HG02970 (cell line): ENCODE measurements around the gene EPM2AIP1.
"Not testable (repeated sequence)": the region's sequence is repeated elsewhere in the genome, so short reads cannot be mapped to it uniquely, and the experiment has no call there.

ENCODE experiments used
- ATAC-seq: cut with Tn5 transposase; IDR thresholded peaks from one replicate; pipeline ENCODE4 v1.9.1; 2021; ENCODE audit warnings: mild to moderate bottlenecking, moderate library complexity, moderate number of reproducible peaks; ENCODE audit not compliant: unreplicated experiment, low FRiP score

Gene EPM2AIP1

DNA sequence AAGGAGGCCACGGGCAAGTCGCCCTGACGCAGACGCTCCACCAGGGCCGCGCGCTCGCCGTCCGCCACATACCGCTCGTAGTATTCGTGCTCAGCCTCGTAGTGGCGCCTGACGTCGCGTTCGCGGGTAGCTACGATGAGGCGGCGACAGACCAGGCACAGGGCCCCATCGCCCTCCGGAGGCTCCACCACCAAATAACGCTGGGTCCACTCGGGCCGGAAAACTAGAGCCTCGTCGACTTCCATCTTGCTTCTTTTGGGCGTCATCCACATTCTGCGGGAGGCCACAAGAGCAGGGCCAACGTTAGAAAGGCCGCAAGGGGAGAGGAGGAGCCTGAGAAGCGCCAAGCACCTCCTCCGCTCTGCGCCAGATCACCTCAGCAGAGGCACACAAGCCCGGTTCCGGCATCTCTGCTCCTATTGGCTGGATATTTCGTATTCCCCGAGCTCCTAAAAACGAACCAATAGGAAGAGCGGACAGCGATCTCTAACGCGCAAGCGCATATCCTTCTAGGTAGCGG, at the start of gene EPM2AIP1:
Gene EPM2AIP1 (minus strand): TSS at position 326 of the 520 bp plus-strand sequence. CDS start 54 bp downstream, at position 272.
- peak; percentile 20 for ATAC-seq

DNA sequence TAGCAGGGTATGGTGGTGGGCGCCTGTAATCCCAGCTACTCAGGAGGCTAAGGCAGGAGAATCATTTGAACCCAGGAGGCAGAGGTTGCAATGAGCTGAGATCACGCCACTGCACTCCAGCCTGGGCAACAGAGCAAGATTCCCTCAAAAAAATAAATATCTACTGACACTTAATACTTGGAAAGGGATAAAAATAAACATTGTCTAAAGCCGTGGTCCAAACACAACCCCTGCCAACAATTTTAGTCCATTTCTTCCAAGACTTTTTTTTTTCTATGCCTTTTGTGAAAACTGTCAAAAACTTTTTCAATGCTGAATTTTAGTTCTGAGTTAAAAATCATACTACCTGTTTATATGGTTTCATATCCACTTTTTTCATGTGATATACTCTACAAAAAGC, 49.8 kb upstream of the EPM2AIP1 start:
- not testable (repeated sequence) for ATAC-seq

- no peak for ATAC-seq
Observed at GRCh38 chr3:37041546-37042195, 48.7 kb upstream of the EPM2AIP1 start.

GRCh38 chr3:37040231-37040630, 47.3 kb upstream of the EPM2AIP1 start:
- no peak for ATAC-seq

DNA sequence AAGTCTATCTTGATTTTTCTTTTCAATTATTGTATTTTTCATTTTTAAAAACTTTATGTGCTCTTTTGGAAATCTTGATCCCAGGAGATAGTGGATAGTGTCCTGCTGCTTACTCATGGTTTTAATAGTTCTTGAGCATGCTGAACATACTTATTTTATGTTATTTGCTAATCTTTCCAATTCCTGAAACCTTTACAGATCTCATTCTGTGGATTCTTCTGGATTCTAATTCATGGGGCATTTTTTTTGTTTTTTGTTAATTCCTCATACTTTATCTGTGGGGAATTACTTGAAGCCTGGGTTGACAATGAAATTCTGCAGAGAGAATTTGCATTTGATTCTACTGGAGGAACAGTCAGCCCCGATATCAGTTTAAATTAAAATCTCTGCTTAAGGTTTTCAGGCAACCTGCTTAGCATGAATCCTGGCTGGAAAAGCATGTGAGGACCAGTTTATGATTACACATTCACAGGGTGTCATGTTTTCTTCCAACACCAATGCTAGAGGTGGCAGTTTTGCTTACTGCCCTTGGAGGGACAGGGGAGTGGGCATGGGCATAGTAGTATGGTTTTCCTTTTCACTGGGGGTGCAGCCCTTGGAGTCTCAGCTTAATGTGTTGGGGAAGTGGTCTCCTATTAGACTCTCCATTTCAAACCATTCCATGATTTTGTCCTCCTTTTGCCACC, 46.4 kb upstream of the EPM2AIP1 start:
- ATAC-seq = no peak

DNA sequence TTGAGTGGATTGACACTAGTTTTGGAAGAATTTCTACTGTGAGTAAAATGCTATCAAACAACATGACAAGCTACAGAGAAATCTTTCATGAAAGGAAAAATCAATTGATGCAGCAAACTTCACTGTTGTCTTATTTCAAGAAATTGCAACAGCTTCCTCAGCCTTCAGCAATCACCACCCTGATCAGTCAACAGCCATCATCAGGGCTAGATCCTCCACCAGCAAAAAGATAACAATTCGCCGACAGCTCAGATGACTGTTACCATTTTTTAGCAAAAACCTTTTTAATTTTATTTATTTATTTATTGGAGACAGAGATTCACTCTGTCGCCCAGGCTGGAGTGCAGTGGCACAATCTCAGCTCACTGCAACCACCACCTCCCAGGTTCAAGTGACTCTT, 44.4 kb upstream of the EPM2AIP1 start:
- ATAC-seq = no peak

- ATAC-seq = no peak
Observed at GRCh38 chr3:37032961-37033360, 40.0 kb upstream of the EPM2AIP1 start.

DNA sequence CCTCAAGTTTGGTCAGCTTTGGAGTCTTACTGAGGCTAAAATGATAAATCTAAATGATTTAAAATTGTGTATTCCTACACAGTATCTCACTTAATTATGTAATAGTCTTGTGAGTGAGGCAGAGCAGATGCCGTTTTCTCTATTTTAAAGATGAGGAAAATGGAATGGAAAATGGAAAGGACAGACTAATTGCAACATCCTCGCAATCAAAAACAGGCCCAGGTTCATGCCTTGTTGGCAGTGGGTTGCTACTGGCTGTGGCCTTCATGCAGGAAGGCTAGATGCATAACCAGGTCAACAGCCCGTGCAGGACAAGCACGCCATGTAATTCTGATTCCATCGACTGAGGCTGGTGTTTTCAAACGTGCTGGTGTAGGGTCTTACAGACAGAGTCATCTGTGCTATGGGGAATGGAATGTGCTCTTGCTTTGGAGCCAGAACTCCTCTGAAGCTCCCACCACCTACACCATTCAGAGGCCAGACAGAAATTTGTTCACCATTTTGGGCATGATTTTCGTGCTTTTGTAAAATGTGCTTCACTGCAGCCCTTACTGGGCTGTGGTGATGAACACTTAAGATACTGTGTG, 38.3 kb upstream of the EPM2AIP1 start:
- ATAC-seq = no peak

DNA sequence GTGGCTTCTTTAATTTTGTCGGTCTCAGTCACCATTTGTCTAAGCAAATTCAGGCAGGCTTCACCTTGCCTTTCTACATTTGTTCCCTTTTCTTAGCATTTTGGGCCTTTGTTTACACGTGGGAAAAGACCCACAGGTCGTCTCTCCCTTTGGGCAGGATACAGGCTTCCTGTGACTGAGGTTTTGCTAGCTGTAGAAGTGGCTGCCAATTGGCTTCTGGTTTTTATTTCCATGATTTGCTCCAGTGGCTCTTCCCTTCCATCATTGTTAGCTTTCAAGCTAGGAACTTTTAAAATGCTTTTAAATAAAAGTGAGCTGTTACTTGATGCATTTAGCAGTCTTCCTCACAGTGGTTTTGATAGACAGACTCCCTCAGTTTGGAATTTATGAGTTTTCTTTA, 37.7 kb upstream of the EPM2AIP1 start:
- no peak for ATAC-seq

GRCh38 chr3:37029516-37030163, 36.7 kb upstream of the EPM2AIP1 start:
- ATAC-seq = no peak

DNA sequence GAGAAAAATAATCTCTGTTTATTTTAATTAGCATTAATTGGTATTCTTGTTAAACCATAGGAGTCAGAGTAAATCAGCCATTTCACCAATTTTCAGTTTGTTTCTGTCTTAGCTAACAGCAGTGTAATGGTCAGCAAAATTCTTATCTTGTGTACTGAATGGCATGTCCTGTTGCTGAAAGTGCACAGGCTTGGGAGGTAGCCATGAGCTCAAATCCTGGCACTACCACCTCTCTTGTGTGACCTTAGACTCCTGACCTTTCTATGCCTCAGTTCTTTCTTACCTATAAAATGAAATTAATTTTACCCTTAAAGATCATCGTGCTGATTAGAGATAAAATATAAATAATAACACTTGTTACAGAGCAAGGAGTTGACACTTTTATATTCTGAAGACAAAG, 36.2 kb upstream of the EPM2AIP1 start:
- no peak for ATAC-seq

- ATAC-seq = no peak
Observed at GRCh38 chr3:37028329-37028728, 35.4 kb upstream of the EPM2AIP1 start.

DNA sequence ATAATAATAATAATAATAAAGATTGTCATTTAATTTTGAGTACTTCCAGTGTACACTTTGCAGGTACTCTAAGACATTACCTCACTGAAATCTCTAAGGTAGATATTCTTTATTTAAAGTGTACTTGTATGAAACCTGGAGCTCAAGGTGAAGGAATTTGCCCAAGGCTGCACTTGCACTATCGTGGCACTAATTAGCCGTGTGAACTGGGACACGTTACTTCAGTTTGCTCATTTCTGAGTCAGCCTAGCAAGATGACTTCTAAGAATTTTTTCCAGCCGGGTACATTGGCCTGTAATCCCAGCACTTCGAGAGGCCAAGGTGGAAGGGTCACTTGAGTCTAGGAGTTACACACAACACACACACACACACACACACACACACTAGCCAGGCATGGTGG, 33.9 kb upstream of the EPM2AIP1 start:
- no peak for ATAC-seq

DNA sequence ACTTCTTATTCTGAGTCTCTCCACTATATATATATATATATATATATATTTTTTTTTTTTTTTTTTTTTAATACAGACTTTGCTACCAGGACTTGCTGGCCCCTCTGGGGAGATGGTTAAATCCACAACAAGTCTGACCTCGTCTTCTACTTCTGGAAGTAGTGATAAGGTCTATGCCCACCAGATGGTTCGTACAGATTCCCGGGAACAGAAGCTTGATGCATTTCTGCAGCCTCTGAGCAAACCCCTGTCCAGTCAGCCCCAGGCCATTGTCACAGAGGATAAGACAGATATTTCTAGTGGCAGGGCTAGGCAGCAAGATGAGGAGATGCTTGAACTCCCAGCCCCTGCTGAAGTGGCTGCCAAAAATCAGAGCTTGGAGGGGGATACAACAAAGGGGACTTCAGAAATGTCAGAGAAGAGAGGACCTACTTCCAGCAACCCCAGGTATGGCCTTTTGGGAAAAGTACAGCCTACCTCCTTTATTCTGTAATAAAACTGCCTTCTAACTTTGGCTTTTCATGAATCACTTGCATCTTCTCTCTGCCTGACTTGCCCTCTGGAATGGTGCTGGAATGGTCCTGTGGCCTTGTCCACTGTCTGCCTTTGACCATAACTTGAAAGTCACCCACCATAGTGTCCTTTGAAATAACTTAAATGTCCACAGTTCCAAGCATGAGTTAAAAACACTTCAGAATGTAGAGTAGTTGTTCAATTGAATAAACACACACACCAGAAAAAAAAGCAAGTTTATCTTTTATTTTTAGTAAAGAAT, 32.8 kb upstream of the EPM2AIP1 start:
- no peak for ATAC-seq

- ATAC-seq = no peak
Observed at GRCh38 chr3:37024820-37025405, 32.0 kb upstream of the EPM2AIP1 start.

- no peak for ATAC-seq
Observed at GRCh38 chr3:37024092-37024491, 31.2 kb upstream of the EPM2AIP1 start.

- ATAC-seq = no peak
Observed at GRCh38 chr3:37017683-37018082, 24.8 kb upstream of the EPM2AIP1 start.

DNA sequence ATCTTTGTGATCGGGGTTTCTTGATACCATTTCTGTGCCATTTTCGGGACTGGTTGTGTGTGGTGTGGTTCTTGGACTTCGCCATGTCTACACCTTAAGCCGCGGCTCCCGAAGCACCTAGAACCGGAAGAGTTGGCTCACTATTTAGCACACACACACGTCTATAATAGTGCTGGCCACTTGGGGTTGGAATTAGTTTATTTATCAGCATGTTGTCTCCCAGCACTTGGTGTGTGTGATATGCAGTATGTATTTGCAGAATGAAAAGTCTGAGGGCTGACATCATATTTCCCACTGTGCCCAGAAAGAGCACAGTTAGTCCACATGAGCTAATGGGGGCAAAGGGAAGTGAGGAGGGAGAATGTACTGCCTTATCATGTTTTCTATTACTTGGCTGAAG, 24.0 kb upstream of the EPM2AIP1 start:
- ATAC-seq = no peak

DNA sequence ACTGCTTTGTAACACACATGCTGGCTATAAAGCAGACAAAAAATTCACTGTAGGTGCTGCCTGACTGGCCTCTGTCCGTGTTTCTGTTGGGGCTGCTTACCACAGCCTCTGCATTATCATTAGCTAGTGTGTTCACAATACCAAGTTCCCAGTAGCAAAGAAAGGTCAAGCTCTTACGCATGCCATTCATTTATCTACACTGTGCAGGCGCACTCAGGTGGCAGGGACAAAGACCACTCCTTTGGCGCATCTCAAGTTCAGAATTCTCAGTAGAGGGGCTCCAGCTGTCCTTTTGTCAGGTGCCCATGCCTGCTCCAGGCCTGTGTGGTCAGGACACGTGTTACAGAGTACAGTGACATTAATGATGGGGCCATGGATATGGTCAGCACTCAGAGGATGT, 22.7 kb upstream of the EPM2AIP1 start:
- ATAC-seq = no peak

GRCh38 chr3:37014620-37015019, 21.7 kb upstream of the EPM2AIP1 start:
- no peak for ATAC-seq
